Effector CD4-positive, alpha-beta T cell (primary cell): ENCODE measurements around the gene SEMA3B.
"Not testable (repeated sequence)": the region's sequence is repeated elsewhere in the genome, so short reads cannot be mapped to it uniquely, and the experiment has no call there.

ENCODE experiments used
- DNase-seq: peaks from one replicate; pipeline ENCODE4 v3.0.0-alpha.2; 2020

Gene SEMA3B

DNA sequence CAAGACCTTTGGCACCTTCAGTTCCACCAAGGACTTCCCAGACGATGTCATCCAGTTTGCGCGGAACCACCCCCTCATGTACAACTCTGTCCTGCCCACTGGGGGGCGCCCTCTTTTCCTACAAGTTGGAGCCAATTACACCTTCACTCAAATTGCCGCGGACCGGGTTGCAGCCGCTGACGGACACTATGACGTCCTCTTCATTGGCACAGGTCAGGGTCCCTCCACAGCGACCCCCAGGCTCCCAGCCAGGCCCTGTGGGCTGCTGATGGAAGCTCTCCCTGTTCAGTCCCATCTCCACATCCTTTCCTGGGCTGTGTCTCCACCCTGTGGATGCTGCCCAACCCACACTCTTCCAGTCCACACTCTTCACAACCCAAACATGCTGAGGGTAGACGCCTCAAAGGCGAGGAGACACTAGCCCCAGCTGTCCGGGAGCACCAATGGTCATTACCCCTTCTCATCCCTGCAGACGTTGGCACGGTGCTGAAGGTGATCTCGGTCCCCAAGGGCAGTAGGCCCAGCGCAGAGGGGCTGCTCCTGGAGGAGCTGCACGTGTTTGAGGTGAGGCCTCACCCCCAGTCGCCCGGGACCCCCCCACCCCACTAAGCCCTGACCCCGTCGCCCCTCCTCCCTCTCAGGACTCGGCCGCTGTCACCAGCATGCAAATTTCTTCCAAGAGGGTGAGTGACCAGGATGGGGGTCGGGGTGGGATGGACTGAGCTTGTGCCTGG is 5.6 kb downstream of the SEMA3B start:
- DNase-seq, result peak; percentile 63

DNA sequence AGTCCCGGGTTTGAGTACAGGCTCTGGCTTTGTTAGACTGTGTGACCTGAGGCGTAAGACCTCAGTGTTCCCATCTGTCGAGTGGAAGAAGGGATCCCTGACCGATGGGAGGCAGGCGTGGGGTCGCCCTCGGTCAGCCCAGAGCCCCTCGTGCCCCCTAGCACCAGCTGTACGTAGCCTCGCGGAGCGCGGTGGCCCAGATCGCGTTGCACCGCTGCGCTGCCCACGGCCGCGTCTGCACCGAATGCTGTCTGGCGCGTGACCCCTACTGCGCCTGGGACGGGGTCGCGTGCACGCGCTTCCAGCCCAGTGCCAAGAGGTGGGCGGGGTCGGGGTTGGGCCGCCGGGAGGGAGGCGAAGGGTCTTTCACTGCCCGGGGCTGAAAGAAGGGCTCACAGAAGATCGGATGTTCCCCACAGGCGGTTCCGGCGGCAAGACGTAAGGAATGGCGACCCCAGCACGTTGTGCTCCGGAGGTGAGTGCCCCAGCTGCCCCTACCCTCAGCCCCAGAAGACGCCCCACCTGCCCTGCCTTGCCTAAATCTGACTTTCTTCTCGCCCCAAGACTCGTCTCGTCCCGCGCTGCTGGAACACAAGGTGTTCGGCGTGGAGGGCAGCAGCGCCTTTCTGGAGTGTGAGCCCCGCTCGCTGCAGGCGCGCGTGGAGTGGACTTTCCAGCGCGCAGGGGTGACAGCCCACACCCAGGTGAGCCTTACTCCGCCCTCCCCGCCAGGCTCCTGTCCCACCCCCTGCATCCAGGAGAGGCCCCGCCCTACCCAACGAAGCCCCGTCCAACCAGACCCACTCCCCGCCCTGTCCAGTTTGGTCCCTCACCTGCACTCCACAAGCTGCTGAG is 6.4 kb downstream of the SEMA3B start:
- DNase-seq, result no peak

DNA sequence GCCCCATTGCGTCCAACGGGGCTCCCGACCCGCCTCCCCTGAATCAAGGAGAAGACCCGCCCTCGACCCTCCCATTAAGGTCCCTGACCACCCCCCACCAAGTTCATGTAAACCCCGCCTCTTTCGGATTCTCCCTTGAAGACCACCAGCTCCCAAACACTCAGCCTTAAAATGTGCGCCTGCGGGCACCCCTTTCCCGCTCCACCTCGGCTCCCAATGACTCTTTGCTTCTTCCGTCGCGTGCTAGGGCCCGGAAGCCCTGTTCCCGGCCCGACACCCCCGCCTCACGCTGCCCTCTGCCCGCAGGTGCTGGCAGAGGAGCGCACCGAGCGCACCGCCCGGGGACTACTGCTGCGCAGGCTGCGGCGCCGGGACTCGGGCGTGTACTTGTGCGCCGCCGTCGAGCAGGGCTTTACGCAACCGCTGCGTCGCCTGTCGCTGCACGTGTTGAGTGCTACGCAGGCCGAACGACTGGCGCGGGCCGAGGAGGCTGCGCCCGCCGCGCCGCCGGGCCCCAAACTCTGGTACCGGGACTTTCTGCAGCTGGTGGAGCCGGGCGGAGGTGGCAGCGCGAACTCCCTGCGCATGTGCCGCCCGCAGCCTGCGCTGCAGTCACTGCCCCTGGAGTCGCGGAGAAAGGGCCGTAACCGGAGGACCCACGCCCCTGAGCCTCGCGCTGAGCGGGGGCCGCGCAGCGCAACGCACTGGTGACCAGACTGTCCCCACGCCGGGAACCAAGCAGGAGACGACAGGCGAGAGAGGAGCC is 7.2 kb downstream of the SEMA3B start:
- no peak for DNase-seq

DNA sequence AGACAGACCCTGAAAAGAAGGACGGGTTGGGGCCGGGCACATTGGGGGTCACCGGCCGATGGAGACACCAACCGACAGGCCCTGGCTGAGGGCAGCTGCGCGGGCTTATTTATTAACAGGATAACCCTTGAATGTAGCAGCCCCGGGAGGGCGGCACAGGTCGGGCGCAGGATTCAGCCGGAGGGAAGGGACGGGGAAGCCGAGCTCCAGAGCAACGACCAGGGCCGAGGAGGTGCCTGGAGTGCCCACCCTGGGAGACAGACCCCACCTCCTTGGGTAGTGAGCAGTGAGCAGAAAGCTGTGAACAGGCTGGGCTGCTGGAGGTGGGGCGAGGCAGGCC is 7.8 kb downstream of the SEMA3B start:
- no peak for DNase-seq

DNA sequence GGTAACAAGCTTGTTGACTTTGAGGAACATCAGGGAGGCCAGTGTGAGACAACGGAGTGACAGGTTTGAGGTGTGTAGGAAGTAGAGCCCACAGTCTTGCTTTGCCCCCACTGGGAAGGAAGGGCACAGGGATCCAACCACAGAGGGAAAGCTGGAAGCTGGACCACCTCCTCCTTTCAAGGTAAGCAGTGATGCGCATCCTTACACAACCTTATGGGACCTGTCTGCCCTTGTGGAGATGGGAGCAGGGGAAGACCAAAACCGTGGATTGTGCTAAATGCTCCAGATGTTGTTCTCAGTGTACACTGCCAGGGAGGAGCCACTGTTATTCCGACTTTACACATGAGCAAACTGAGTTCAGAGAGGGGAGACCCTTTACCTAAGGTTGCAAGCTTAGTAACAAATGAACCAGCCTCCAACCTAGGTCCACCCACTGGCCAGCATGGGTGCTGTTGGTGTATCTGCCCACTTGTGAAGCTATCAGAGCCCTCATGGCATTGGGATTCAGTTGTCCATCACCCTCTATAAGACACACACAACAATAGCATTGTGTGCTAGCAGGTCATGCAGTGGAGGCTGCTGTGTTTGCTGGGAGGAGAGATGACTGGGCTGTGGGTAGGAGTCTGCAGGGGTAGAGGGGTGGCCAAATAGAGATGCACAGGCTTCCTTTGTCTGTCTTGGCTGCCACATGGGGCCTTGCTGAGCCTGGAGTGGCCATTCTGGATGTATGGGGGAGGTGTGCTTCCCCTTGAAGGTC is 9.4 kb downstream of the SEMA3B start:
- no peak for DNase-seq

DNA sequence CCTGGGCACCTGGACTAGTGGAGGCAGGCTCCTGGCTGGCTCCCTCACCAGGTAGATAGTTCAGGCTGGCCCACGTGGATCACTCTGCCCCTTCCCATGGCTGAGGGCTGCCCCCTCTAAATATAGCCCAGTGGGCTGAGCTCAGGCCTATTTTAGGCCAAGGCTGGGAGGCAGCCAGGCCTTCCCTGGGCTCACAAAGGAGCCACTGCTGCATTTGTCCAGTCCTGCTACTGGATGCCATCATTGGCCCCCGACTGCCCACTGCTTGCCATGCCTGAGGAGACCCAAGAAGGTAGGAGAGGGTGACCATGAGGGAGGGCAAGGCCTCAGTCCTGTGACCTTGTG is 9.9 kb downstream of the SEMA3B start, which contains the start of gene LSMEM2:
TSS of gene LSMEM2 (plus strand) at position 208 of the 345 bp plus-strand sequence. CDS start at position 235, 27 bp downstream.
- no peak for DNase-seq

DNA sequence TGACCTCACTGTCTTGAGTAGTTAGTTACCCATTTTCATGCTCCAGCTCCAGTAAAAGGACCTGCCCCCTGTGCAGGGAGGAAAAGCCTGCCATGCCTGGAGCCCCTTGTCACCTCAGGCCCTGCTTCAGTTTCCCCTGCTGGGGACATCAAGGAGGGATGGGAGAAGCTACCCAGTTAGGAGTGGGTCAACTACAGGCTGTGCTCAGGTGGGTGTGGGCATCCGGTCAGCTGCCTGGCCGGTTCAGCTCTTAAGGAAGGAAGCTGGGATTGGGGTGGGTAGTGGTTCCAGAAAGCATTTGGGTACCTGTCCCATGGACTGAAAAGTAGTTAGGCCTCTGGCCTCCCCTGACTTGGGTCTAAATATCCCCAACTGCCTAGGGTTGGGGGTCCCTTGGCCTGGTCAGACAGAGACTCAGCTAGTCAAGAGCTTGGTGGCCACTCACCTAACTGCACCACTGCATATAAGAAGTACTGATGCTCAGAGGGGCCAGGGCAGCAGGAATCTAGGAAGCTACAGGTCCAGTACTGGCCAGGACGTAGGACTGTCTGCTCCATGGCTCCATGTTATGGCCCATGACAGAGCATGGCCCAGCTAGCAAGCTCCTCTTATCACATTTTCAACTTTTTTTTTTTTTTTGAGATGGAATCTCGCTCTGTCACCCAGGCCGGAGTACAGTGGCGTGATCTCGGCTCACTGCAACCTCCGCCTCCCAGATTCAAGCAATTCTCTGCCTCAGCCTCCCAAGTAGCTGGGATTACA is 10.5 kb downstream of the SEMA3B start:
- no peak for DNase-seq

DNA sequence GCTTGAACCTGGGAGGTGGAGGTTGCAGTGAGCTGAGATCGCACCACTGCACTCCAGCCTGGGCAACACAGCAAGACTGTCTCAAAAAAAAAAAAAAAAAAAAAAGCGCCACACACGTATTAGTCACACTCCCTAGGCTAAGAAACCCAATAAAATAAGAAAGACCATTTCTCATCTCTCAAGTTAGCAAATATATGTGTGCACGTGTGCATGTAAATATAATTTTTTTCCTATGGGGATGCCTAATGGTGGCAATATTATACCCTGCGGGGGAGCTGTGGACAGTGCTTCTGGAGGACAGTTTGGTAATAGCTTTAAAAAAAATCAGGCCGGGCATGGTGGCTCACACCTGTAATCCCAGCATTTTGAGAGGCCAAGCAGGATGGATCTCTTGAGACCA is 15.2 kb downstream of the SEMA3B start:
- DNase-seq, result not testable (repeated sequence)

DNA sequence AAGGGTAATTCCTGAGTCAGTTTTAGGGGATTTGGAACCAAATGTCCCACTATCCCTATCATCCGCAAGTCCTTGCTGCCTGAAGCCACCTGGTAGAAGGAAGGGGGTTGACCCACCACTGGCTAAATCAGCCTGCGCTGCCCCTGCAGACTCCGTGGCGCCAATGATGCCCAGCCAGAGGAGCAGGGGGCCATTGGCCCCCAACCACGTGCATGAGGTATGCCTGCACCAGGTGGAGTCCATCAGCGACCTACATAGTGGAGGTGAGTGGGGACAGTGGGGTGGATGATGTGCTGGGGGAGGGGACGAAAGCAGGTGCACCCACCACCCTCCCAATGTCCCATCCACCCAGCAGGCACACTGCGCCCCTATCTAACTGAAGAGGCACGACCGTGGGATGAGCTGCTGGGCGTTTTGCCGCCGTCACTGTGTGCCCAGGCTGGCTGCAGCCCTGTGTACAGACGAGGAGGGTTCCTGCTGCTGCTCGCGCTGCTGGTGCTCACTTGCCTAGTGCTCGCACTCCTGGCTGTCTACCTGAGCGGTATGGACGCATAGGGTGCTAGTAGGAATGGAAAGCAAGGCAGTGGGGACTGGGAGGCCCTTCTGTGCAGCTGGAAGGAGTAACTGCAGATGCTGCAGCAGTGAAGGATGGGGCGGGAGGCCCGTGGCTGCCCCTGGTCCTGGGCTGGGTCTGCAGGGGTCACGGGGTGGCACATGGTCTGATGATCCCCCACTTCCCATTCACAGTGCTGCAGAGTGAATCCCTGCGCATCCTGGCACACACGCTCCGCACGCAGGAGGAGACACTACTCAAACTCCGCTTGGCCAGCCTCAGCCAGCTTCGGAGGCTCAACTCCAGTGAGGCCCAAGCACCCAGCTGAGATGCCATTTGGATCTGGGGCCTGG is 17.6 kb downstream of the SEMA3B start:
- DNase-seq, result no peak

DNA sequence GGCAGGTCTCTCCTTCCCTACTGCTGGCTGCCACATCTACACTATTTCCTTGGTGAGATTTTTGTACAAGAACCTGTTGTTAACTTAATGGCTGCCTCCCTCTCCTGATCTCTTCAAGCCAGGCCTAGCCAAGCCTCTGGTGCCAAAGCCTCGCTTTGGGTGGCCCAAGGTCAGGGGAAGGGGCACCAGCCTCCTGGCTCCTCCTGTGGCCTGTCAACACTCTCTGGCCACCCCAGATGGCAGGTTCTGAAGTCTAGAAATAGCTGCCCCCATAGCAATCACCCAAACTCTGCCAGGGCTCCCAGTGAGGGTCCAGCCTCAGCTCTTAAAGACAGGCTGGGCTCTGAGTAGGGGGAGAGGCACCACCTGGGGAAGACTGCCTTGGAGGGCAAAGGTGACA is 18.3 kb downstream of the SEMA3B start:
- DNase-seq, result no peak

DNA sequence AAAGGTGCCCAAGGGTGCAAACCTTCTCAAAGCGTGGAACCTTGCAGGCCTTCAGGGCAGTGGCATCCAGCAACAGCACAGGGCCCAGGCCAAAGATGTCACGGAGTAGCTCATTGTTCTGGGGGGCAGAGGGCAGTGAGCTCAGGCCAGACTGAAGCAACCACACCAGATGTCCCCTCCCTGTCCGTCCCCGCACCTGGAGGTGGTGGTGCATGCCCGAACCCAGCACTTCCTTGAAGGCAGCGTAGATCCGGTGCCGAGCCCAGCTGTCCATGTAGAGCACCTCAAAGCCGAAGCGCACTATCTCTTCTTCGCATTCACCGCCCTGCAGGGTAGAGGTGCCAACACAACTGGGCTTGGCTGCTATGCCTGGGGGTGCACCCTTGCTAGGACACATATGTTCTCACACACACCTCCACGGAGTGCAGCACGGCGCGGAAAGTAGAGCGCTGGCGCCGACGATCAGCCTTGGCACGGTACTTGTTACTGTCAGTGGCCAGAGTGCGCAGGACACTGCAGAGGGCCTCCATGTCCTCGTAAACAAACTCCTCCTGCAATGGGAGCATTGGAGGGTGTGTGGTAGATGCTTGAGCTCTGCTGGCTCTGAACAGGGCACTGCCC is 19.6 kb downstream of the SEMA3B start:
- no peak for DNase-seq

DNA sequence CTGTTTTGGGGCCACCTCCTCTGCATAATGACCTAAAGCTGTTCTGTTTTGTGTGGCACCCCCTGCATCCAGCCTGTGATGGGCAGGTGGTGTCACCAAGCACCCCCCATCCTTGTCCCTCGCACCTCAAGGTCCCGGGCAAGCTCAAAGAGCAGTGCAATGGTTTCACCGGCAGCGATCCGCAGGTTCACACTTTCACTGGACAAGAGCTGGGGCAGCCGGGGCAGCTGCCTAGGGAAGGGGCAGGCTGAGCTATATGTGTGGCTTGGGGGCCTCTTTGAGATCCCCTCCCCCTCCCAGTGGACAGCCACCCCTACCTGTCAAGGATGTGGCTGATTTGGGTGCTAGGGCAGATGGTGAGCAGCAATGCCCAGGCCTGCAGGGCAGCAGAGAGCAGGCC is 20.2 kb downstream of the SEMA3B start:
- no peak for DNase-seq

DNA sequence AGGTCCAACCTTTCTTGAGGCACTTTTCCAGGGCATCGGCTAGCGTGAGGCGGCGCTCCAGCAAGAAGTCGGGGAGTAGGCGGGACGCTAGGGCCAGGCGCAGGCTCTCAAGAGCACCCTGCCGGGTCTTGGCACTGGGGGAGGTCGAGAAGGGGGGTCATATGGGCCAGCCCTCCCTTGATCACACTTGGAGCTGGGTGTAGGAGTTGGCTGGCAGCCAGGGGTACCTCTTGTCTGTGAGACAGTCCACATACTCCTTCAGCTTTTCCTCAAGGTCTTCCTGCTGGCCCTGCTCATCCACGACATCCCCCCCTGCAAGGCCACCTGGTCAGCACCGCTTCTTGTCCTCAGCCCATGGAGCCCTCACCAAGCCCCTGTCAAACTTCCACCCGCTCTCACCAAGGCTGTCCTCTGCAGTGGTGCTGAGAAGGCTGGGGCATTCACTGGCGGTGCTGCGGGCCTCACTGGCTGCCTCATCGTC is 21.3 kb downstream of the SEMA3B start:
- DNase-seq, result no peak

DNA sequence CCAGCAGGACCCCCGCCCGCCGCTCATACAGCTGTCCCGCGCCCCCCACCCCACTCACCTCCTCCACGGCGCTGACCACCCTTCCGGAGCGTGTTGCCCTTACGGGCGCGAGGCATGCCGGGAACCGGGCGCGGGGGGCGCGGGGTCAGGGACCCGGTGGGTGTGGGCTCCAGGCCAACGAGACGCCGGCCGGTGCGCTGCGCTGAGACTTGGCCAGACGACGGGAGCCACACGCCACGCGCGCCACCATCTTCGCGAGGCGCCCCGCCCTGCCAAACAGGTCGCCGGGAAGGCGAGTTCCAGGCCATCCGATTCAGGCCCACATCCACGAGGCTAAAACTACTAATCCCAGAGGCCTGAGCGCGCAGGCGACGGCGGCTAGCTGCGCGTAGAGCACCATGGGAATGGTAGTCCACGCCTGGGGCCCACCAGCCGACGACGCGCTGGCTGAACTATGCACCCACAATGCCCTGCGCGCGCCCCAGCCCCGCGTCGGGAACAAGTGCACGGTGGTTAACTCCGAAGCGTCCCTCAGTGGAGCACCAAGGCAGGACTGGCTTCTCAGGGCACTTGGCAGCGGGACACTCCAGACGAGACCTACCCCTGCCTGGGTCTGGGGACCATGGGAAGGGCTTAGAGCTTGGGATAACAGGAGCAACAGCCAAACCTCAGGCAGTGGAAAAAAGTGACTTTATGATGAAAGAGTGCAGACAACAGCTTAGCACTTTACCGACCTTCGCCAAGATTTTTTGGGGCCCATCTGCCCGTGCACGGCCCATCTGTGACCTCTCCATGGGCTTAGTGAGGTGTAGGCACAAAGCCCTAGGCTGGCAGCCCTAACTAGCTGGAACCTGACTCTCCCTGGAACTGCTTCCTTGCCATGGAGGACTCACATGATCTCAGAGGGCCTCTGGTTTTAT is 23.5 kb downstream of the SEMA3B start, which contains the start of gene IFRD2:
TSS of gene IFRD2 (minus strand) at position 271 of the 920 bp plus-strand sequence. CDS start at position 116, 155 bp downstream.
- peak; percentile 95 for DNase-seq

DNA sequence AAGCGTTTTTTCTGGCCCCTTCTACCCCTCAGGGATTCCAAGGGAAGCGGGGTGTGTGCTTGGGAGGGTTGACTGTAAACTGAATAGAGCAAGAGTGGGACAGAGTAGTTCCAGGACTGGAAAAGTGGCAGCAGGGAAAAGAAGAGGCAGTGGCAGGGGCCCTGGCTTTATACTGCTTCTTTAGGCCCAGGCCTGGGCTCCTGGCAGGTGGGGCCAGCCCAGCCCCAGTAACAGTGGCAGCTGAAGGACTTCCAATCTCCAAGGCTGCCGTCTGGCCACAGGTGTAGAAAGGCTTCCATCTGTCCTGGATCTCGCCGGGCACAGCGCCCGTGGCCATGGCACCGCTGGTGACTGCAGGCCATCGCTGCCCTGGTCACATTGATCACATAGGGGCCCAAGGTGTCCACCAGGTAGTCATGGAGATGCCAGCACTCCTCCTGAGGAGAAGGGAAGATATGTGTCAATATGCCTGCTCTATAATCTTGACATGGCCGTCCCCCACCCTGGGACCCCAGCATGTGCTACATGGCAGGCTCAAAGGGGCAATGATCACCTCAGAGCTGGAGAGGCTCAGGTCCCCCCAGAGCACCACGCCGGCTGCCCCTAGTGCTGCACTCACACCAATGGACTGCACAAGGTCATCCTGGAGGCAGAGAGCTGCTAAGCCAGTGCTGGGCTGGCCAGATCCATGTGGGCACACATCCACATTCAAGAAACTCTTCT is 24.3 kb downstream of the SEMA3B start:
- no peak for DNase-seq

DNA sequence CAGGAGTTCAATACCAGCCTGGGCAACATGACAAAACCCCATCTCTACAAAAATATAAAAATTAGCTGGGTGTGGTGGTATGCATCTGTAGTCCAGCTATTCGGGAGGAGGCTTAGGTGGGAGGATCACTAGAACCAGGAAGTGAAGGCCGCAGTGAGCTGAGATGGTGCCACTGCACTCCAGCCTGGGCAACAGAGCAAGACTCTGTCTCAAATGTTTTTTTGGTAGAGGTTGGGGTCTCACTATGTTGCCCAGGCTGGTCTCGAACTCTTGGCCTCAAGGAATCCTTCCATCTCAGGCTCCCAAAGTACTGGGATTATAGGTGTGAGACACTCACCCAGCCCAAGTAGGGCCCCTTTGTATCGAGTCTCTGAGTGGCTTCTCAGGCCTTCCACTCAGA is 25.1 kb downstream of the SEMA3B start:
- DNase-seq, result no peak

DNA sequence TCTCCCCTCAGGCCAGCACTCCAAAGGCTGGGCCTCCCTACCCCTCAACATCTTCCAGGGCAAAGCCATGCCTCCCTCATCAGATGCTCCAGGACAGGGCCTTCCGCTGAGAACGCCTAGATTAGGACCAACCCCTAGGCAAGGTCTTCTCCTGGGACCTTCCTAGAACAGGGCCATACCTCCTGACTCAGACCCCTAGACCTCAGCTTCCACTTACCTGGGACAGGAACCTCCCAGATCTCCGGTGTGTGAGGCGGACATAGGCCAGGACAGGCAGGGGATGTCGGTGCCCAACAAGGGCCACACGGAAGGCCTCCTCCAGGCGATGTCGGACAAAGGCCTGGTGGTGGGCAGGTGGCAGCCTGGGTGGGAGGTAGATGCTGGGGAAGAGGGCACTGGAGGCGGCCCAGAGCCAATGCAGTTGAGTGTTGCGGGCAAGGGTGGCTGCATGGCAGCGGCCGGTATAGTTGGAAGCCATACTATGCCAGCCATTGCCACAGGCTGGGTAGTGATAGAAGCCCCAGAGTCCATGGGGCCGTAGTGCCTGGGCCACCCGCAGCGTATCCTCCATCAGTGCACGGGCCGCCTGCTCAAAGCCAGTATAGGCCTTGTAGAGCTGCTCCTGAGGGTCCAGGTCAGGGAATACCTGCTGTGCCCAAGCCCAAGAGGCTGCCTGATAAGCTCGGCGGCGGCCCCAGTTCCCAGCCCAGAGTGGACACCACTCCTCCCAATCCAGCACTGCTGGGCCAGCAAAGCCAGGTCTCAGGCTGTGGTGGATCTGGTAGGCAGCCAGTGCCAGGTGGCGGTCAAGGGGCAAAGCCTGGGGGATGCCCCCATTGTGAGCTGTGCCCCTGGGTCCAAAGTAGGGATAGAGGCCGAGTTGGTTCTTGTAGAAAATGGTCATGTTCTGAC is 25.8 kb downstream of the SEMA3B start:
- no peak for DNase-seq
